Spleen (tissue), 7 donors: ENCODE measurements around the gene PARD6G.

Experiments used
- POLR2A ChIP-seq, 3 donors: fragments of 450-650 bp; IDR thresholded peaks; one replicate each; pipeline ENCODE4 v1.5.1; 2017; ENCODE audit warnings: antibody characterized with exemption in 3 of 3, mild to moderate bottlenecking in 1 of 3
- TF ChIP-seq, protein P1 (sequence below), 11 experiments: fragments of 200-600 bp in 7 of 11; fragments of 450-650 bp in 4 of 11; sonication (generic) in 4 of 11; IDR thresholded peaks in 8 of 11; conservative IDR thresholded peaks in 3 of 11; 1 replicate in 7 of 11; 2 replicates in 4 of 11; pipeline versions ENCODE4 v1.4.0 to v1.8.0; 2016 to 2021; ENCODE audit warnings: antibody characterized with exemption in 11 of 11, inconsistent platforms in 4 of 11, mild to moderate bottlenecking in 1 of 11
- donor health status: DM: no; HTN: no; CAD: no; lungs with moderate emphysema.
- donor health status: DM: no; HTN: no; CAD: no.
- donor health status: DM: no; HTN: no; CAD: no.

DNA sequence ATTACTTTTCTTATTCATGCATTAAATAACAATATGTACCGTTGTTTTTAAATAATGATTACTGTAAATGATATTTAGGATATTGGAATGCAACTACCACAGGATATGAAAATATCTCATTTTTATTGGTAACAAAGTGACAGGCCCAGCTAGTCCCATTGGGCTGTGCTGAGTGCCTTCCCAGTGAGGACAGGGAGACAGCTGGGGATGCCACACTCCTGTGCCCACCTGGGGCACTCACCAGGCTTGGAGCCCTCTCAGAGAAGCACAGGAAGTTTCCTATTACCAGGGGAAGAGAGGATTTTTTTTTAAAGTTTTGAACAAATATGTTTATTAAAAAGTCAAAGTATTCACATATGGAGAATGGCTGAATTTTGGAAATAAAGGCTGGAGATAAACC is 48.9 kb downstream of the PARD6G start:
- TF ChIP-seq, protein P1, sequence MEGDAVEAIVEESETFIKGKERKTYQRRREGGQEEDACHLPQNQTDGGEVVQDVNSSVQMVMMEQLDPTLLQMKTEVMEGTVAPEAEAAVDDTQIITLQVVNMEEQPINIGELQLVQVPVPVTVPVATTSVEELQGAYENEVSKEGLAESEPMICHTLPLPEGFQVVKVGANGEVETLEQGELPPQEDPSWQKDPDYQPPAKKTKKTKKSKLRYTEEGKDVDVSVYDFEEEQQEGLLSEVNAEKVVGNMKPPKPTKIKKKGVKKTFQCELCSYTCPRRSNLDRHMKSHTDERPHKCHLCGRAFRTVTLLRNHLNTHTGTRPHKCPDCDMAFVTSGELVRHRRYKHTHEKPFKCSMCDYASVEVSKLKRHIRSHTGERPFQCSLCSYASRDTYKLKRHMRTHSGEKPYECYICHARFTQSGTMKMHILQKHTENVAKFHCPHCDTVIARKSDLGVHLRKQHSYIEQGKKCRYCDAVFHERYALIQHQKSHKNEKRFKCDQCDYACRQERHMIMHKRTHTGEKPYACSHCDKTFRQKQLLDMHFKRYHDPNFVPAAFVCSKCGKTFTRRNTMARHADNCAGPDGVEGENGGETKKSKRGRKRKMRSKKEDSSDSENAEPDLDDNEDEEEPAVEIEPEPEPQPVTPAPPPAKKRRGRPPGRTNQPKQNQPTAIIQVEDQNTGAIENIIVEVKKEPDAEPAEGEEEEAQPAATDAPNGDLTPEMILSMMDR (IDR thresholded peaks at IDR 0.05 in 8 of 11, conservative IDR thresholded peaks at IDR 0.05 in 3 of 11), result no peak
- no peak for TF ChIP-seq POLR2A (IDR thresholded peaks at IDR 0.05)
